GM23248 (cell line): ENCODE results near the gene CLCN1.

Source experiments
- EZH2 ChIP-seq: fragments of 200-600 bp; sonication (generic); IDR thresholded peaks from 2 replicates; pipeline ENCODE4 v1.6.1; 2018; ENCODE audit warnings: antibody characterized with exemption, mild to moderate bottlenecking; ENCODE audit not compliant: insufficient read depth, poor library complexity, severe bottlenecking
- EZH2phosphoT487 ChIP-seq: fragments of 200-600 bp; sonication (generic); IDR thresholded peaks from 2 replicates; pipeline ENCODE4 v1.6.1; 2018; ENCODE audit warnings: antibody characterized with exemption, moderate library complexity, mild to moderate bottlenecking, low read depth; ENCODE audit not compliant: insufficient read depth

DNA sequence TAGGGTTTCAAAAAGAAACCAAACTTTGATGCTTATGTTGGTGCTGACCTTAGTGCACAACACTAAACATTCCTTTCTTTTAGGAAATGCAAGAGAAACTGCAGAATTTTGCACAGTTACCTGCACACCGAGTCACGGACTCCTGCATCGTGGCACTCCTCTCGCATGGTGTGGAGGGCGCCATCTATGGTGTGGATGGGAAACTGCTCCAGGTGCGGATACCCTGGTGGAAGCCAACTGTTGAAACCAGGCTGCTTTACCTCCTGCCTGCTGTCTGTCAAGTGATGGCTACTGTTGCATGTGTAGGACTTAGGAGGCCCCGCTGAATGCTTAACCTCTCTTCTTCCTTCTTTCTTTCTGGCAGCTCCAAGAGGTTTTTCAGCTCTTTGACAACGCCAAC is 16.1 kb upstream of the CLCN1 start:
- TF ChIP-seq EZH2, result no peak
- TF ChIP-seq EZH2phosphoT487, result no peak
